HG02938 (cell line): ENCODE data around the gene LIMK1.

Source experiments
- ATAC-seq: cut with Tn5 transposase; IDR thresholded peaks from one replicate; pipeline ENCODE4 v1.9.1; 2021; ENCODE audit warnings: mild to moderate bottlenecking, moderate library complexity; ENCODE audit not compliant: unreplicated experiment

LIMK1 gene

GRCh38 chr7:74053589-74054186 is 29.9 kb upstream of the LIMK1 start:
- ATAC-seq: no peak

DNA sequence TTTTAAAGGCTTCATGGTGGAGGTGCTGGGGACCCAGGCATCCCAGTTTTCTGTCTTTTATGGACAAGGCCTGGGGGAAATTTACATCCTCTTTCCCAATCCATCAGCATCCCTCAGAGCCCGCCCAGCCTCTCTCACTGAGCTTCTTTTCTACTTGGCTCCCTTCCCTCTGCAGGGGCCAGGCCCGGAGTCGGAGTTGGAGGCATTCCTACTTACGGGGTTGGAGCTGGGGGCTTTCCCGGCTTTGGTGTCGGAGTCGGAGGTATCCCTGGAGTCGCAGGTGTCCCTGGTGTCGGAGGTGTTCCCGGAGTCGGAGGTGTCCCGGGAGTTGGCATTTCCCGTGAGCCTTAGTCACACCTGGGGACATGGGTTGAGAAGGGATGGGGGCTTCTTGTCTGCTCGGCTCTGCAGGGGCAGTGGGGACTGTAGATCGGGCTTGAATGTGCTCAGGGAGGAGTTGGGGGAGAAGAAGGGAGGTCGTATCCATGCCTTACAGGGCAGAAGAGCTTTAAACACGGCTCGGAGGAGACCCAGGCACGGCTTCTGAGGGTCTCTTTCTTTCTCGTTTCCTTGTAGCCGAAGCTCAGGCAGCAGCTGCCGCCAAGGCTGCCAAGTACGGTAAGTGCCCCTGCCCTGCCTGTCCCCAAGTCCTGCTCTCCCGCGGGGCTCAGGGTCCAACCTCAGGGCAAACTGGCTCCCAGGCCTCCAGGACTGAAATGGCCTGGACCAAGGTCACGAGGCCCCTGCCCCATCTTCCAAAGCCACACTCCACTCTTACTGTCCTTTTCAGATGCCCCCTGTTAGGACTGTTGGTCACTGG is 27.3 kb upstream of the LIMK1 start:
- no peak for ATAC-seq

- no peak for ATAC-seq
Observed at GRCh38 chr7:74057216-74057925, 26.2 kb upstream of the LIMK1 start.

DNA sequence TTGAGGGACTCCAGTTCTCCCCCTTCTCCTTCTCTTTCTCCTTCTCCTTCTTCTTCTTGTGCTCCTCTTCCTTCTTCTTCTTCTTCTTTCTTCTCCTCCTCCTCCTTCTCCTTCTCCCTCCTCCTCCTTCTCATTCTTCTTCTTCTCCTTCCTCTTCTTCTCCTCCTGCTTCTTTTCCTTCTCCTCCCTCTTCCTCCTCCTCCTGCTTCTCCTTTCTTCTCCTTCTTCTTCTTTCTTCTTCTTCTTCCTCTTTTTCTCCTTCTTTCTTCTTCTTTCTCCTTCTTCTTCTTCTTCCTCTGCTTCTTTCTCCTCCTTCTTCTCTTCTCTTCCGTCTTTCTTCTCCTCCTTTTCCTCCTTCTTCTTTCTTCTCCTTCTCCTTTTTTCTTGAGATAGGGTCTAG is 25.6 kb upstream of the LIMK1 start:
- ATAC-seq: no peak

- ATAC-seq: no peak
Observed at GRCh38 chr7:74058486-74058885, 25.1 kb upstream of the LIMK1 start.

GRCh38 chr7:74059037-74059436 is 24.6 kb upstream of the LIMK1 start:
- no peak for ATAC-seq

DNA sequence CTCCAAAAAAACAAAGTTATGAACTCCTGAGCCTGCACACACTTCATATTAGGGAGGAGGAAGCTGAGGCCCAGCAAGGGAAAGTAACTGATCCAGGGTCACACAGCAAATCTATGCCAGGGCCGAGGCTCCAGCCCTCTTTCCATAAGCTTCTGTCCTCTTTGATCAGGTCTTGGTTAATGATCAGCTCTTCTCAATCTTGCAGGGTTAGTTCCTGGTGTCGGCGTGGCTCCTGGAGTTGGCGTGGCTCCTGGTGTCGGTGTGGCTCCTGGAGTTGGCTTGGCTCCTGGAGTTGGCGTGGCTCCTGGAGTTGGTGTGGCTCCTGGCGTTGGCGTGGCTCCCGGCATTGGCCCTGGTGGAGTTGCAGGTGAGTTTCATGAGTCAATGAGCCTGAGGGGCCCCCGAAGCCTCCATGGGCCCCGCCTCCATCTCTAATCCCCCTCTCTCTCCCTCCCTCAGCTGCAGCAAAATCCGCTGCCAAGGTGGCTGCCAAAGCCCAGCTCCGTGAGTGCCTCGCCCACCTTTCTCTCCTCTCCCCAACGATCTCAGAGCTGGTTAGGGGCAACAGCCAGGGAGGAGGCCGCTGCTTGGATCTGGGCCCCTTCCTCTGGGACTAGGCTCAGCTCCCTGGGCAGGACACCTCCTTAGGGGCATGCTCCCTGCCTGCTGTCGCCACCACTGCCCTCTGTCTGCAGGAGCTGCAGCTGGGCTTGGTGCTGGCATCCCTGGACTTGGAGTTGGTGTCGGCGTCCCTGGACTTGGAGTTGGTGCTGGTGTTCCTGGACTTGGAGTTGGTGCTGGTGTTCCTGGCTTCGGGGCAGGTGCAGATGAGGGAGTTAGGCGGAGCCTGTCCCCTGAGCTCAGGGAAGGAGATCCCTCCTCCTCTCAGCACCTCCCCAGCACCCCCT is 23.7 kb upstream of the LIMK1 start:
- no peak for ATAC-seq

DNA sequence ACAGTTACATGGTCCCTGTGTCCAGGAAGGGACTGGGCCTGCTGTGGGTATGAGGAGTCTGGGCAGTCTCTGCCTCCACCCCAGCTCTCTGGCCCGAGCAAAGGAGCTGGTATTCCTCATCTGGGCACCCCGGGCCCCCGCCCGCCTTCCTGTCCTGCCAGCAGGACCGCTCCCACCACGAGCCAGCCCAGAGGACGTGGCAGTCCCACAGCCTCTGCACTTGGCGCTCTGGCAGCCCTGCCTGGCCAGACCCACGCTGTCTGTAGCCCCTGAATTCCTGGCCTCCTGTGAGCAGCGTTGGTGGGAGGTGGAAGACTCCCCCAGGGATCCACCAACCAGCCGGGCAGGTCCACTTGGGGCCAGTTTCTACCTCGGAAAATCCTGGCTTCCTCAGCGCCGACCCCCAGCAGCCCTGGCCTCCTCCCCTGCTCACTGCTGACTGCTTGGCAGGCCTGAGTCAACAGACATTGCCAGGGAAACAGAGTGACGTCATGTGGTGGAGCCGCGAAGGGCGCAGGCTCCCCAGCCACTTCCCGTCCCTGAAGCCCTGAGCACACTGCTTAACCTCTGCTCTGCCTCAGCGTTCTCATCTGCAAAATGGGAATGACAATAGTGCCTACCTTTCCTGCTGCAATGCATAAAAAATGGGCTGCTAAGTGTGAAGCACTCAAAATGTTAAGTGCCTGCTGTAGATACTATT is 21.6 kb upstream of the LIMK1 start:
- ATAC-seq: no peak

- no peak for ATAC-seq
Observed at GRCh38 chr7:74063223-74063641, 20.4 kb upstream of the LIMK1 start.

DNA sequence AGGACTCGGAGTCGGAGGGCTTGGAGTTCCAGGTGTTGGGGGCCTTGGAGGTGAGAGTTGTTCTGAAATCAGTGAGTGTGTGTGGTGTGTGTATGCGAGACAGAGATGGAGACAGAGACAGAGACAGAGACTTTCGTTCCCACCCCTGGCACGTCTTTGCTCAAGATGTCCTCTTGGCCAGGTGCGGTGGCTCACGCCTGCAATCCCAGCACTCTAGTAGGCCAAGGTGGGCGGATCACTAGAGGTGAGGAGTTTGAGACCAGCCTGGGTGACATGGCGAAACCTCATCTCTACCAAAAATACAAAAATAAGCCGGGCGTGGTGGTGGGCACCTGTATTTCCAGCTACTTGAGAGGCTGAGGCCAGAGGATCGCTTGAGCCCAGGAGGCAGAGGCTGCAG is 20.0 kb upstream of the LIMK1 start:
- ATAC-seq: no peak

- ATAC-seq: no peak
Observed at GRCh38 chr7:74064696-74065095, 18.9 kb upstream of the LIMK1 start.

DNA sequence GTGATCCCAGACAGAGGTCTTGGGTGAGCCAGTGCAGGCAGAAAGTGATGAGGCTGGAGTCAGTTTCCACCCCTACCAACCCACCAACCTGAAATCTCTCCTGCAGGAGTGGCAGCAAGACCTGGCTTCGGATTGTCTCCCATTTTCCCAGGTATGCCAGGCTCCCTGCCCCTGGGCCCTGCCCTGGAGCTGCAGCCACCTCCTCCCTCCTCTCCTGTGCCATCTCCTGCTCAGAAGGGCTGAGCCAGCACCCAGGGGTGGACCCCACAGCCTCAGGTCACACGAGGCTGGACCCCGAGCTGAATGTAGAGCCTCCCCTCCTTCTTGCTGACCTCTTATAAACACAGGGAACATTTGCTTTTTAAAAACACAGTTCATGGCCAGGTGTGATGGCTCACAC is 17.0 kb upstream of the LIMK1 start:
- ATAC-seq: no peak

GRCh38 chr7:74068378-74069085 is 15.1 kb upstream of the LIMK1 start:
- ATAC-seq: no peak

DNA sequence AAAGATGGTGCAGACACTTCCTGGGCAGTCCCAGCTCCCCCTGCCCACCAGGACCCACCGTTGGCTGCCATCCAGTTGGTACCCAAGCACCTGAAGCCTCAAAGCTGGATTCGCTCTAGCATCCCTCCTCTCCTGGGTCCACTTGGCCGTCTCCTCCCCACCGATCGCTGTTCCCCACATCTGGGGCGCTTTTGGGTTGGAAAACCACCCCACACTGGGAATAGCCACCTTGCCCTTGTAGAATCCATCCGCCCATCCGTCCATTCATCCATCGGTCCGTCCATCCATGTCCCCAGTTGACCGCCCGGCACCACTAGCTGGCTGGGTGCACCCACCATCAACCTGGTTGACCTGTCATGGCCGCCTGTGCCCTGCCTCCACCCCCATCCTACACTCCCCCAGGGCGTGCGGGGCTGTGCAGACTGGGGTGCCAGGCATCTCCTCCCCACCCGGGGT is 14.5 kb upstream of the LIMK1 start:
- ATAC-seq: no peak

DNA sequence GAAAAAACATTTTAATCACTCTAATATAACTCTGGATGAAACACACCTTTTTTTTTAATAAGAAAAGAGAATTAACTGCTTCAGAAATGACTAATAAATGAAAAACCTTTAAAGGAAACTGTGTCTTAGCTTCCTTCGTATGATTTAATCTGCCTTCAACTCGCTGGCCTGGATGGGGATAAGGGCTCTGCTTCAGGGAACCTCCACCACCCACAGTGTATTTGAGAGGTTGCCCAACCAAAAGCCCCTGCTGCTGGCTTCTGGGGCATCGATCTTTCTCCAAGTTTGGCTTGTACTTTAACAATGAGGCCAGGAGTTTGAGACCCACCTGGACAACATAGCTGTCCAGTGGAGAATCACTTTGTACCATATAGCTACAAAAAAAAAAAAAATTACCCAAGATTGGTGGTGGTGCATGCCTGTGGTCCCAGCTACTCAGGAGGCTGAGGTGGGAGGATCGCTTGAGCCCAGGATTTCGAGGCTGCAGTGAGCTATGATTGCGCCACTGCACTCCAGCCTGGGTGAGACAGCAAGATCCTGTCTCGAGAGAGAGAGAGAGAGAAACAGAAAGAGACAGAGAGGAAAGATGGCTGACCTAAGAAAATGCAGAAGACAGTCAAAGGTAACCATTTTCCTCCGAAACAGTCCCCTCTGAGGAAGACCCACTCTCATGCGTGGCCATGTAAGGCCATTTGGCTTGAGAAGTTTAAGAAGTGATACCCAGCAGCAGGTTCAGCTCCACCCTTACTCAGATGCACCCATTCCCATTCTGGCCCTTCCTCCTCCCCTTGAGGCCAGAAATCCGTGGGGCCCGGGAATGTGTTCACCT is 13.6 kb upstream of the LIMK1 start:
- ATAC-seq: no peak

- ATAC-seq: no peak
Observed at GRCh38 chr7:74070619-74070921, 13.0 kb upstream of the LIMK1 start.

DNA sequence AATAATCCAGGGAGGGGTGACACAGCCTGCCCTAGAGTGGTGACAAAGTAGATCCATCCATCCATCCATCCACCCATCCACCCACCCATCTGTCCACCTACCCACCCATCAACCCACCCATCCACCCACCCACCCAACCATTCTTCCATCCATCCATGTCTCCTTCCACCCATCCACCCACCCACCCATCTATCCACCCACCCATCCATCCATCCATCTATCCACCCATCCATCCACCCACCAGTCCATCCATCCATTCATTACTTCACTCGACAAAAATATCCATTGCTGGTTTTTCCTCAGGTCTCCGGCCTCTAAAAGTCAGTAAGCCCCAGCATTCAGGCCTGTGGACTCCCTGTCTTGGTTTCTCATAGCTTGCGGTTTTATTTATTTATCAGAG is 12.5 kb upstream of the LIMK1 start:
- ATAC-seq: no peak

DNA sequence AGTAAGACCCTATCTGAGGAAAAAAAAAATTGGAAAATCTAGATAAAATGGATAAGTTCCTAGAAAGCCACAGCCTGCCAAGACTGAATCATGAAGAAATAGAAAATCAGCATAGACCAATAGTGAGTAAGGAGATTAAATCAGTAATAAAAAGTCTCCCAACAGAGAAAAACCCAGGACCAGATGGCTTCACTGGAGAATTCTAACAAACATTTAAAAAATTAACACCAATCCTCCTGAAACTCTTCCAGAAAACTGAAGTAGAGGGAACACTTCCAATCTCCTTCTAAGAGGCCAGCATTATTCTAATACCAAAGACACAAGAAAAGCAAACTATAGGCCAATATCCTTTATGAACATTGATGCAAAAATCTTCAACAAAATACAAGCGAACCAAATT is 8.8 kb upstream of the LIMK1 start:
- ATAC-seq: no peak

- ATAC-seq: no peak
Observed at GRCh38 chr7:74078461-74078860, 5.1 kb upstream of the LIMK1 start.
